DMS 273 (cell line): ENCODE measurements around the gene MYF5.

ENCODE experiments used
- DNase-seq: peaks from one replicate; lab custom pipeline; 2025; ENCODE audit not compliant: unreplicated experiment; lab: John Stamatoyannopoulos, UW

Gene MYF5

DNA sequence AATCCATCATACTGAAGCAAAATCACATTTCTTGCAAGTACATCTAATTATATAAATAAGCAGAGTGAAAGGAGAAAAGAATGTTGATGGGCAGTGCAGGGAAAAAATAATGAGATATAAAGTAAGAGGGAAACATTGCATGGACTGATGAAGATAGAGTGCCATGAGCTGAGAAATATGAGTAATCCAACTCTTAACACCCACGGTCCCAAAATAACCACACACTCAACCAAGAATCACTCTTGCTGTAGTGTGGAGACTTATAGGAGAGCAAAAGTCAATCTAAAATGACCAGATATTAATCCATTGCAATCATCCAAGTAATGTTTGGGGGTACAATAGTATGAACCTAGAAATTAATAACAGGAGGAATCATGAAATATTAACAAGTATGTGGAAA lies 40.2 kb downstream of the MYF5 start:
- DNase-seq, result no peak

- no peak for DNase-seq
Observed at GRCh38 chr12:80761838-80762237, 45.1 kb downstream of the MYF5 start.

DNA sequence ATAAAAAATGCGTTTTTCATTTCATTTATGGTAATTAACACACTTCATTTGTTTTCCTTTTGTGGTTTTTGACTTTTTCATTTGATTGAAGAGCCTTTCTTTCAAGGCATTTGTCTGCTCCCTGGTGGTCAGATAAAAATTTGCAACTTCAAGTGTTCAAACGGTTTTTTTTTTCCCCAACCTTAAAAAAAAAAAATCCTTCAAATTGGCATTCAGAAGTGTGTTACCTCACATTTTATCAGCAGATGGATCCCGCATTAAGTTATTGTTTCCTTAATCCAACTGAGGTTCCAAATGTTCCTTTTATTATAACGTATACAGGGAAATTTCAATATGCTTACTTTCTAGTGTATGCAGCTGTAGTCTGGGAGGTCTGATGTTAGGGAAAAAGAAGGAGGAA lies 47.2 kb downstream of the MYF5 start:
- DNase-seq, result peak; percentile 68

DNA sequence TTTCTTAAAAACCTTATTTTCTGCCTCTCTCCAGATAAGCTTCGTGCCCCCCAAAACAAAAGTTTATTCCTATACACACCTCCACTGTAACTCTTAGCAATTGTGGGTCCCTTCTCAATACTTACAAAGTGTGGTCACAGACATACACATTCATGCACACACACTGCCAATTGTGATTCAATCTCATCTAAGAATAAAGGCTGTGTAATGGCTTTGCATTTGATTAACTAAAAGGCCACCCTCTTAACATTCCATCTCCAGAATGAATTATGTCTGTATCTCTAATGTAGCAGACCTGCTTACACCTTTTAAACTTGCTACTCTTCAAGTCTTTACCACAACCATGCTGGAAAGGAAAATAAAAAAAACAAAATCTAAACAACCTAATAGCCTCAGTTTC lies 49.5 kb downstream of the MYF5 start:
- no peak for DNase-seq

DNA sequence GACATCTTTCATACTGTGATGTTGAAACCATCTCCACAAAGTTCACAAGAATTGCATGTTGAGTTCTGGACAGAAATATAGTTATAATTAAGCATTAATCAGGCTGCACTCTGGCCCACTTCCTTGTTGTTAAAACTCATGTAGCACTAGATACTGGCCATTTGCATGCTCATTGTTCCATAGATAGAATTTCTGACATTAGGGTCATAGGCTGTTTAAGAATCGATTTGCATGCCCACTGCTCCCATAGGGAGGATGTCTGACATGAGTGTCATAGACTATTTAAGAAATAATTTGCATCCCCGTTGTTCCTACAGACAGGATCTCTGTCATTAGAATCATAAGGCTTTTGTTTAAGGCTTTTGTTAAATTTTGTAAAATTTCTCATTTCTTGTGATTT lies 50.2 kb downstream of the MYF5 start:
- no peak for DNase-seq
